Prostate gland (tissue), 2 donors: ENCODE measurements around the gene RPUSD4. TPM values are rescaled to one million over a fixed set of nuclear protein-coding genes. Genes with fewer than 3 reads are reported as not detected.

ENCODE experiments used
- DNase-seq: peaks from one replicate; pipeline ENCODE4 v3.0.0-alpha.2; 2019; ENCODE audit warnings: low spot score
- H3K27ac ChIP-seq, 2 donors: fragments of 200-600 bp; sonication (generic); 2 replicates each; pipeline ENCODE4 v1.5.1; 2017 to 2019
- H3K27me3 ChIP-seq: fragments of 200-600 bp; sonication (generic); replicated peaks from 2 replicates; pipeline ENCODE4 v1.5.1; 2019; ENCODE audit not compliant: insufficient read depth
- H3K36me3 ChIP-seq, 2 donors: fragments of 200-600 bp; sonication (generic); 1 replicate in 1 of 2; 2 replicates in 1 of 2; pipeline versions ENCODE4 v1.5.1 to v1.8.1; 2017 to 2019
- H3K4me1 ChIP-seq: fragments of 200-600 bp; sonication (generic); replicated peaks from 2 replicates; pipeline ENCODE4 v1.5.1; 2019
- H3K4me3 ChIP-seq, 2 donors: fragments of 200-600 bp; sonication (generic); 2 replicates each; pipeline ENCODE4 v1.5.1; 2017 to 2019
- H3K9me3 ChIP-seq: fragments of 200-600 bp; sonication (generic); 2 replicates; pipeline ENCODE4 v1.5.1; 2017
- POLR2A ChIP-seq: fragments of 450-650 bp; IDR thresholded peaks from one replicate; pipeline ENCODE4 v1.6.1; 2016; ENCODE audit warnings: antibody characterized with exemption, mild to moderate bottlenecking
- POLR2AphosphoS5 ChIP-seq: sonication (generic); formaldehyde crosslinking; IDR thresholded peaks from one replicate; pipeline ENCODE4 v1.6.1; 2017; ENCODE audit warnings: antibody characterized with exemption
- WGBS: methylation state at CpG from one replicate; pipeline ENCODE4 v1.1.5; 2018; 5-methylcytosine and 5-hydroxymethylcytosine counted together
- intact Hi-C: fragments of 100-400 bp; cut with DNase I; formaldehyde crosslinking; loops from one replicate; pipeline ENCODE4 v1.14.2; 2022
- small RNA-seq, 2 donors: library from RNA; depleted of rRNA; stranded (forward); fragments of <200 nt; gene quantifications; one replicate each; pipeline ENCODE3, GENCODE V24; 2016
- total RNA-seq, 2 donors: library from RNA; depleted of rRNA; stranded (reverse); fragments of >200 nt; gene quantifications; one replicate each; pipeline ENCODE4 v1.1.0, GENCODE V29; 2016
- TF ChIP-seq, protein P1 (sequence below), 4 experiments: fragments of 200-600 bp in 2 of 4; fragments of 450-650 bp in 2 of 4; sonication (generic) in 2 of 4; IDR thresholded peaks; 1 replicate in 3 of 4; 2 replicates in 1 of 4; pipeline ENCODE4 v1.5.1; 2016 to 2019; ENCODE audit warnings: antibody characterized with exemption in 4 of 4, mild to moderate bottlenecking in 2 of 4, moderate library complexity in 2 of 4

Gene RPUSD4
- total RNA-seq, 2 donors from 2014 or later, result 13.0 to 29.7 TPM

DNA sequence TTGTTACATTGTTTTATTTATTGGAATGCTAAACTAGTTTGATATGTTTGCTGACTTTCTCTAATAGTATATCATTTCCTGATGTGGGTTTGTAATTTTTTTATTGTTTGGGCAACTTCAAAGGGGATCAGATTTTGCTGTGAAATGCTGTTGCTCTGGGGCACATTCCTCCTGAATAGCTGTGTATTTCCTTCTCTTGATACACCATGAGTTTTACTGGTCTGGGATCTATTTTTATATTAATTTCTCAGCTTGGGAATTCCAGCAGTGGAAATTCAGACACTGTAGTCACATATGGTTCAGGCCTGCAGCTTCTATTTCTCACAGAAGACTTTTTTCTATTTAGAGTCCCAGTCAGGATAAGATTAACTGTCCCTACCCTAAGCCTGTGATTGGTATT is 58.9 kb downstream of the RPUSD4 start:
- no peaks in the 10 kb centered on the region for H3K27me3 ChIP-seq
- intact Hi-C loops, result no loop called here
- no peak overlapping the region for H3K4me3 ChIP-seq
- H3K9me3 ChIP-seq, result no peaks in the 10 kb centered on the region
- no peaks in the 10 kb centered on the region for H3K36me3 ChIP-seq
- DNase-seq, result no peak
- TF ChIP-seq POLR2A (no peak), POLR2AphosphoS5 (no peak)
- TF ChIP-seq, protein P1, sequence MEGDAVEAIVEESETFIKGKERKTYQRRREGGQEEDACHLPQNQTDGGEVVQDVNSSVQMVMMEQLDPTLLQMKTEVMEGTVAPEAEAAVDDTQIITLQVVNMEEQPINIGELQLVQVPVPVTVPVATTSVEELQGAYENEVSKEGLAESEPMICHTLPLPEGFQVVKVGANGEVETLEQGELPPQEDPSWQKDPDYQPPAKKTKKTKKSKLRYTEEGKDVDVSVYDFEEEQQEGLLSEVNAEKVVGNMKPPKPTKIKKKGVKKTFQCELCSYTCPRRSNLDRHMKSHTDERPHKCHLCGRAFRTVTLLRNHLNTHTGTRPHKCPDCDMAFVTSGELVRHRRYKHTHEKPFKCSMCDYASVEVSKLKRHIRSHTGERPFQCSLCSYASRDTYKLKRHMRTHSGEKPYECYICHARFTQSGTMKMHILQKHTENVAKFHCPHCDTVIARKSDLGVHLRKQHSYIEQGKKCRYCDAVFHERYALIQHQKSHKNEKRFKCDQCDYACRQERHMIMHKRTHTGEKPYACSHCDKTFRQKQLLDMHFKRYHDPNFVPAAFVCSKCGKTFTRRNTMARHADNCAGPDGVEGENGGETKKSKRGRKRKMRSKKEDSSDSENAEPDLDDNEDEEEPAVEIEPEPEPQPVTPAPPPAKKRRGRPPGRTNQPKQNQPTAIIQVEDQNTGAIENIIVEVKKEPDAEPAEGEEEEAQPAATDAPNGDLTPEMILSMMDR (IDR thresholded peaks at IDR 0.05), result no peak
- H3K4me1 ChIP-seq, result no peaks in the 10 kb centered on the region
- H3K27ac ChIP-seq, result no peak overlapping the region

DNA sequence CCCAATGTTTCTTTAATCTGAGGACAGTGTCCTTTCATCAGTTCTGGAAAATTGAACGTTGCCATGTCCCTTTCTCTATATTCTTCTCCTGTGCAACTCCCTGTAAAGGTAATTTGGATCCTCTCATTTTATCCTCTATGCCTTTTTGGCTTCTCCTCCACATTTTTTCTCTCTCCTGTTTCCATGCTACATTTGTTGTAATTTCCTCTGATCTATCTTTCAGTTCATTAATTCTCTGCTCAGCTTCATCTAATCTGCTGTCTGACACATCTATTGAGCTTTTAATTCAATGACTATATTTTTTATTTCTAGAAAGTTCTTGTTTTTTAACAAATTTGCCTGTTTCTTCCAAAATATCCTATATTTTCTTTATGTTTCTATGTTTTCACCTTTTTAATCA is 59.3 kb downstream of the RPUSD4 start:
- Histone ChIP-seq H3K9me3 (no peaks in the 10 kb centered on the region), H3K27ac (no peak overlapping the region), H3K4me1 (no peaks in the 10 kb centered on the region), H3K36me3 (no peaks in the 10 kb centered on the region), H3K27me3 (no peaks in the 10 kb centered on the region), H3K4me3 (no peak overlapping the region)
- 95% methylated on average over 1 of the region's 1 CpG for WGBS
- intact Hi-C loops, result no loop called here
- no peak for DNase-seq
- no peak for TF ChIP-seq POLR2A
- no peak for TF ChIP-seq POLR2AphosphoS5
- TF ChIP-seq, protein P1 (IDR thresholded peaks at IDR 0.05), result no peak

Small RNAs within 50 kb of the gene (small RNA-seq; reads per million reads assigned to genes)
- gene AP001893.2, result 0 reads per million in 2 donors
- gene RN7SL351P, result 0 reads per million in 2 donors
- gene RNU4-86P, result 0 reads per million in 2 donors

Other genes with a start within 250 kb of the RPUSD4 start
- 10 to 100 TPM in 1 of 2 donors, 1 to 10 TPM in 1; 9.8 to 26.9 TPM for gene CDON, start 148.8 kb downstream of the RPUSD4 start, total RNA-seq
- 10 to 100 TPM; 18.9 to 21.7 TPM for gene FAM118B, start 132 bp upstream of the RPUSD4 start, total RNA-seq
- gene SRPRA, start 57.2 kb upstream of the RPUSD4 start, total RNA-seq, result 100 to 1,000 TPM; 141 to 154 TPM
- 10 to 100 TPM; 23.9 to 44.0 TPM for gene FOXRED1, start 57.5 kb upstream of the RPUSD4 start, total RNA-seq
- gene TIRAP, start 71.4 kb upstream of the RPUSD4 start, total RNA-seq, result 10 to 100 TPM; 15.2 to 19.9 TPM
- 10 to 100 TPM; 12.6 to 17.5 TPM for gene DCPS, start 92.4 kb upstream of the RPUSD4 start, total RNA-seq
- 100 to 1,000 TPM in 1 of 2 donors, 10 to 100 TPM in 1; 29.2 to 192 TPM for gene ST3GAL4, start 144.0 kb upstream of the RPUSD4 start, total RNA-seq